HT1080 (cell line): ENCODE measurements around the gene SSTR4. TPM values are rescaled to one million over a fixed set of nuclear protein-coding genes. Genes with fewer than 3 reads are reported as not detected.

Experiments
- DNase-seq: peaks from one replicate; pipeline ENCODE4 v3.0.0-alpha.2; 2015; ENCODE audit warnings: low read depth
- total RNA-seq: library from RNA; depleted of rRNA; stranded (reverse); fragments of >200 nt; shearing (Covaris generic); gene quantifications from 2 replicates; pipeline ENCODE4 v1.2.3, GENCODE V29; 2014

SSTR4 gene
- total RNA-seq, 1 experiment from 2014 or later, result not detected

DNA sequence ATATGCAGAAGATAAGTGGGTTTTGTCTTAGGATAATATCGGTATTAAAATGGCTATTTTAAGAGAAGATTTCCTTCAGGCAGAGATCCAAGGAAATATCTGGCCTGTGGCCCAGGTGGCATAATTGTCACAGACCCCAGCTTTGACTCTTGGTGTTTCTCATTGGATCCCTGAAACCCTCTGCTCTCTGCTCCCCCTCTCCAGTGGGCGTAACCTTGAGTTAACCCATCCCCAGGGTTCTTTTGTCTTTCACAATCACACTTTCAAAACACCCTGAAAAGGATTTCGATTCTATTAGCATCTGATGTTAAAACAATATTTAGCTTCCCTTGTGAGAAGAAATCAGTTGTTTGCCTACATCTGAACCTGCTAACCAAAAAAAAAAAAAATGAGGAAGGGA is 7.2 kb downstream of the SSTR4 start:
- no peak for DNase-seq

DNA sequence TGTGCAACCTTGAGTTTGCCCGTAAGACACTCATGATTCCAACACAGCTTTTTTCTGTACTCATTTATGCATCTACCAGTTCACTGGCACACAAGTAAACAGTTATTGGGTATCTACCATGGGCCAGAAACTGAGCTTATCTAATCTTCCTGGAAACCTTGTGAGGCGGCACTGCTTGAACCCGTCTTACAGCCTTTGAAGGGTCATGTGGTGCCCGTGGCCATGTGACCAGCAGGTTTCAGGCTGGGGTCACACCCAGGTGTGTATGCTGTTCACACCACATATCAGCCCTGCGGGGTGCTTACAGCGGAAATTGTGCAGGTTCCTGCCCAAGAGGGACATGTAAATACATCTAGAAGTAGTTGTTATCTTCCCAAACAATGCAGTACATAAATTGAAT is 8.3 kb downstream of the SSTR4 start:
- DNase-seq, result no peak

DNA sequence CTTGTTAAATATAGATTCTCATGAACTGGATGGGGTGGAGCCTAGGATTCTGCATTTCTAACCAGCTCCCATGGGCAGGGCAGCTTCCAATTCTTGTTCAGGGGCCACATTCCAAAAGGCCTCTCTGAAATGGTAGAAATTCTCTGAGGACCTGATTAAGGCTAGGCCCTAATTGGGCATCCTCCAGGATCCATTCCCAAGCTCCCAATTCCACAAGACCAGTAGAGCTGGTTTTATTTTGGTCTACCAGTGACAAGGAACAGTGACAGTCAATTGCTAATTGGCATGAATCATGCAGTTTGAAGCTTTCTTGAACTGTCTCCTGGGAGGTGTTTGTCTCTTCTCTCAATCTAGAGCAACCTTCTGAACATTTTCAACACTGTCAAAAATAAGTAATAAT is 11.3 kb downstream of the SSTR4 start:
- DNase-seq, result no peak

DNA sequence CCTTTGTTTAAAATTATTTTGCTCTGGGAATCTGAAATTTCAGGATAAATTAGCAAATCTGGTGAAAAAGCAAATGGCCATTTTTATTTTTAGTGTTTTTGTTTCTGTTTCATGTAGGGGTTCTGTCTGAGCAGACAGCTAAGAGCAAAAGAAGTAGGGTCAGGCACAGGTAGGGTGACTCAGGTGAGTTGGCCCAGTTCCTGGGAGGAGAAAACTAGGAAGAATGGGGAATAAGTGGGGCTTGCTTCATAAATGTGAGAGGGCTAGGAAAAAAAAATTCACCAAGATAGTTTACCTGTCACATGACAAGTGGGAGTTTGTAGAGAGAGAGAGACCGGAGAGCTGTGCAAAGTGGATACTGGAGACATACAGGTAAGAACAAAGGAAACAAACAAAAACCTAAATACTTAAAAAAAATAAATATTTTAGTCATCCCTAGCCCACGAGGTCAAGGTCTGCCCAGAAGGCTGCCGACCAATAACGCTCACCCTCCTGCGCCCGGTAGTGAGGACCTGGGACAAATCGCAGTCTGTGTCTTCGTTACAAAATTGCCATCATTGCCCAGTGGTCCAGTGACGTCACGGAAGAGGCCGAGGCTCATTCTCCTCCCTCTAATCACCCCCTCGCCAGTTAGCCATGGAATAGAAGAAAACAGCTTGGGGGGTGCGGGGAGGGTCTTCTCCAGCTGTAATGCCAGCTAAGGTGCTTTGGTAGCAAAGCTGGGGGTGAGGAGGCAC is 12.1 kb downstream of the SSTR4 start:
- no peak for DNase-seq

DNA sequence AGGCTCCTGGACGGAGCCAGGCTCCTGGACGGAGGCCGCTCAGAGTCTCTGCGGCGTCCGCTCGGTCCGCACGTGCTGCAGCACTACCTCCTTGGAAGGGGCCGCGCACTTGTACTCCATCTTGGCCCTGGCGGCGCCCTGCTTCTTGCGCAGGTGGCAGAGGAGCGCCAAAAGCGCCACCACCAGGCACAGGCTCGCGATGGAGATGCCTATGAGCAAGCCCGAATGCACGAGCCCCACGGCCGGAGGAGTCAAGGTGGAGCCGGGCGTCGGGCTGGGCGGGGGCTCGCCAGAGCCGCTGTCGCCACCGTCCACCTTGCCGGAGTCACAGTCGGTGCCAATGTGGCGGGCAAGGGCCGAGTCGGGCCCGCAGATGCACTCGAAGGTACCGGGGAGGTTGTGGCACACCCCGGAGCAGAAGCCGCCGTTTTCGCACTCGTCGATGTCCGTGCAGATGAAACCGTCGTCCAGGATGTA is 12.7 kb downstream of the SSTR4 start:
- DNase-seq, result no peak

DNA sequence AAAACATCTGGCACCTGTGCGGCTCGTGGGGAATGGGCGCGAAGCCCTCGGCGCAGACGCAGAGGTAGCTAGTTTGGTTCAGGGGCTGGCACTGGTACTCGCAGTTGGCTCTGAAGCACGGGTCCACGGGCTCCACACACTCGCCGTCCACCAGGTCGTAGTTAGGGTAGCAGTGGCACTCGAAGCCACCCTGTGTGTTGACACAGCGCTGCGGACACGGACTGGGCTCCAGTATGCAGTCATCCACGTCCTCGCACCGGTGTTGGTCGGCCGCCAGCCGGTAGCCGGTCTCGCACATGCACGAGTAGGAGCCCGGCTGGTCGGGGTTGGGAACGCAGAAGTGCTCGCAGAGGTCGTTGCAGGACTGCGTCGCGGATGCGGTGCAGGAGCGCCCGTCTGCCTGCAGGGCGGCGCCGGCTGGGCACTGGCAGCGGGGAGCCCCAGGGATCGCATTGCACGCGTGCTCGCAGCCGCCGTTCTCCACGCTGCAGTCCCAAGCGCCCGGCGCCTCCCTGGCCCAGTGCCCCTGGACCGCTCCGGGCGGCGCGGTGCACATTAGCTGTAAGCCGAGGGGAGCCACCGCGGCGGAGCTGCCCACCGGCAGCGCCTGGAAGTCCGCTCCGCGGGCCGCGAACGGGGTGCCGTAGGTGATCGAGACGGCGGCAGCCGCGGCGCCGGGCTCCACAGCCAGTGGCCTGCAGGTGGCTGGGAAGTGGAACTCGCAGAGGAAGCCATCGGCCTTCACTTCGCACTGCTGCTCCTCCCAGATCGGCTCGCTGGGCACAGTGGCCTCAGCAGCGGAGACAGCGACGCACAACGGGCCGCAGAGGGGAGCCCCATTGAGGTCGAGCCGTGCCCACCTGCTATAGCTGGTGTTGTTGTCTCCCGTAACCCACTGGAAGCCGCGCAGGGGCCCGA is 13.4 kb downstream of the SSTR4 start:
- DNase-seq, result no peak

DNA sequence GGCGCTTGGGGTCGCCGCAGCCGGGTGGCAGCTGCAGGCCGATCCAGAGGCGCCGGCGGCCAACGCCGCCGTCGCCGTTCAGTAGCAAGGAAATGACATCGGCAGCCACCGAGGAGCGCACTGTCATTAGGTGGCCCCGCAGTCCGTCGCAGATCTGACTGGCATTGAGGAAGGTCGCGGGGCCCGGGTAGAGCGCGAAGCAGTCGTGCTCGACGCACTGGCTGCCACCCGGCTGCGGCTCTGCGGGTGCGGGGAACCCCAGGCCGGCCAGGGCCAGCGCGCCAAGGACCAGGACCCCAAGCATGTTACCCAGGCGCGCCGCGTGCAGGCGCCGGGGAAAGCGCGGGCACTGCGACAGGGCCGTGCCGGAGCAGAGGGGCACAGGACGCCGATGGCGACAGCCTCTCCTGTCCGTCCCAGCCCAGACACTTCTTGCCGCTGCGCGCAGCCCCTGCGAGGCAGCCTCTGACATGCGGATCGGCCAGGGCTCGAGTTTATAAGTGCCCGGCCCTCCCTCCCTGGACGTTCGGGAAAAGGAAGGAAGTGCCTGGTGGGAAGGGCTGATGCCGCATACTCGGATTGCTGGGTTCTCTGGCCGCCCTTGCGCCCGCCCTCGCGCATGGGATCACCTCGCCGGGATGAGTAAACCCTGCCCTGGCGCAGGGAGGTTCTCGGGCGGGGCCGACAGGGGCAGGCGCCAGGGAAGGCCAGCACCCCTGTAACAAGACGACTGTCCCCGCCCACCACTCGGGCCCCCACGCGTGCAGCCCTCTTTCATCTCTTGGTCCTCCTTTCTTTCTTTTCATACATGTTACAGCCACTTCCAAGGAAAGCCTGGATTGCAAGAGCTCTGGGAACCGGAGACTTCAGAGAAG is 14.3 kb downstream of the SSTR4 start, which contains the start of gene THBD:
Gene THBD, minus strand, starts transcription at position 472 of the 875 bp plus-strand sequence. Its CDS starts 168 bp downstream, at position 304.
- DNase-seq, result no peak

DNA sequence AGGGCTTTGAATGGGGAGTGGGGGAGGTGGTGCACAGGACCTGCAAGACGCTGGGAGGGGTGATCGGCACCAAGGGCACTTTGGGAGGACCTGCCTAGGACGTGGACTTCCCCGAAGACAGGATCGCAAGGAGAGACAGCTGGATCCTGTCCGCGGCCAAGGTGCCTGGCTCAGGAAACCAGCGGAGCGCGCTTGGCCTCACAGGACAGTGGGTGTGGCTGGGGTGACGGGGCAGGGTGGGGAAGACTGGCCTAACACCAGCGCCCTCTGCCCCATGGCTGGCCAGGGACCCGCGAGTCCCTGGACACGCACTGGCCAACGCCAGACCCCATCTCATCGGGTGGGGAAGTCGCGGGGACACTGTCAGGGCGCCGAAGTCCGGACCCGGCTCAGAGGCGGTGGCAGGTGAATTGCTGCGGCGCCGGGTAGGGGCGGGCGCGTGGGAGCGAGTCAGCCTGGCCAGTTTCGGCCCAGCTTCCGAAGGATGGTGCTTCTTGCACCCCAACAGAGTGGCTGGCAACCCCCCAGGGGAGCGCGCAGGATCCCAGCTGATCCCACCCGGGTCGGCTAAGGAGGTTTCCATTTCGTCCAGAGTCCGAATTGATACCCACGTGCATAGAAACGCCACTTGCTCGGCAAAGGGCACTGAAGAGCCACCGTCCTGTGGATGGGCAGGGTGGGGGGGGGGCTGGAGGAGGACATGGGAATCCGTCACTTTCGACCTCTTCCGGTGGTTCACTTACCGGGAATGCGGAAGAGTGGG is 15.1 kb downstream of the SSTR4 start:
- no peak for DNase-seq

DNA sequence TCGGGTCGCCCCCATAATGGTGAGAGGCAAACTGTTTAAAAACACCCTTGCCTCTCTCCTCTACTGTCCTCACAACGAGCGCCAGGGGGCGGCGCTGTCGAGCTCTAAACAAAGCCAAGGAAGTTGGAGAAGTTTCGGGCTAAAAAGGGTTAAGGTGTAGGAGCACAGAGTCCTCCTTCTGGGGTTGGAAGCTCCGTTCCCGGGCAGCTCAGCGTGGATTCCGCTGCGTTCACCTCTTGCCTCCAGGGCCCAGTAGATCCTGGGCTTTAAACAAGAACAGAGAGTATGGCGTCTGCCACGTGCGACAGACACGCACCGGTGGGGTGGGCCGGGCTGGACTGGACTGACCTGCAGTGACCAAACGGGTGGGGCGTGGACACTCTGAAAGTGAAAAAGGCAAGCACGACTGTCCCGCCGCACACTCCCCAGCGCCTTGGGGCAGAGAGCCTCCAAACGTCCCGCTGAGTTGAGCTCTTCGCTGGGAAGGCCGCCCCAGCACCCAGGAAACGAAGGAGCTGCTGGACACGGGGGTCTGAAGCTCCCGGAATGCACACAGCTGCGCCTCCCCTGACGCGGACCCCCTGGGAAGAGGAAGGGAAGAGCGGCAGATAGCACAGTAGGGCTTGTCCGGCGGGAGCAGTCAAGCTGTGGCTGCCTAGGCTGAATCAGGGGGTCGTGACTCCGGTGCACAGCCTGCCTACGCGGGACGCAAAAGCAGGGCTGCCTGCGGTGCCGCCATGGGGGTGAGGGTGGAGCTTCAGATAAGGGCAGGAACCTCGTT is 15.9 kb downstream of the SSTR4 start:
- DNase-seq, result peak; percentile 7

DNA sequence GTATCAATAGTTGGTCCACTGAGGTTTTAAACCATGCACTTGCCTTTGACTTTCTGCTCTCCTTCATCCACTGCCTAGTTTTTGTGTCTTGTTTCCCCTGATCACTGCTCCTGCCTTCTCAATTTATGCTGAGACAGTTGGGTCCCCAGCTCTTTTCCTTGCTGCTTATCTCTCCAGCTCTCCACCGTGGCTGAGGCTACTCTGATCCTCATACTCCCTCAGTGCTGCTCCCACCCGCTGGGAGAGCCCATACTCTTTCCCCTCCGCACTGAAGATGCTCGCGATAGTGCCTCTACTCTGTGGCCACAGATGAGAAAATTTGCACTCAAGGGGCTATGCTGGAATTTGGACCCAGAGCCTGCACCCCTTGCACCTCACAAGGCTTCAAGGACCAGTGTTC is 17.8 kb downstream of the SSTR4 start:
- DNase-seq, result no peak

DNA sequence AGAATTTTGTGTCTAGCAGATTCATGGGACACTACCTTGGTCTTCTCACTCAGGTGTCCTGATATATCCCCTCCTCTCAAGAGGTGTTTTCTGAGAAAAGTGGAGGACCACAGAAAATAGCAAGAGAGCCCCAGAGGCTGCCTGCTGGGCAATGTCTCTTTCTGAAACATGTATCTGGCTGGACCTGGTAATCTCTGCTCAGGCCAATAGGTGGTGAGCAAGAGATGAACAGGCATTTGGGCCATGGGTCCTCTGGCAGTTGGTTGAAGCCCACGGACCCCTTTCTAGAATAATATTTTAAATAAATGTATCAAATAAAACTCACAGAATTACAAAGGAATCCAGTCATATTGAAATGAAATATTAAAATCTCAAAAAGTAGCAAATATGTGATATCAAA is 23.1 kb downstream of the SSTR4 start:
- no peak for DNase-seq

DNA sequence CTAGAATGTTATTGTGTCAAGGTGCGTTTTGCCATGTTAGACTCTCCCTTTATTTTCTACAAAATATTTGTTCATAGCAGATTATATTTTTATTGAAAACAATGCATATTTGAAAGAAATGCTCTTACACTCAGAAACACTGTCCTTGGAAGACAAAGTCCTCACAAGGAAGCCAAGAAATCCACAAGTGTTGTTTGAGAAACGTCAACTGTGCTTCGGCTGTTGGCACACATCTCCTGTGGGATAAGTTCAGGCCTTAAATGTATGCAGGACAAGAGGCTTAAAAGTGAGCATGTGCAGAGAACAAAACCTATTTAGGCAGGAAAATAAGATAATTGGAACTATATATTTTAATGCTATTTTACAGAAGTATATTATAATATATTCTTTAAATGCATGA is 23.9 kb downstream of the SSTR4 start:
- no peak for DNase-seq

DNA sequence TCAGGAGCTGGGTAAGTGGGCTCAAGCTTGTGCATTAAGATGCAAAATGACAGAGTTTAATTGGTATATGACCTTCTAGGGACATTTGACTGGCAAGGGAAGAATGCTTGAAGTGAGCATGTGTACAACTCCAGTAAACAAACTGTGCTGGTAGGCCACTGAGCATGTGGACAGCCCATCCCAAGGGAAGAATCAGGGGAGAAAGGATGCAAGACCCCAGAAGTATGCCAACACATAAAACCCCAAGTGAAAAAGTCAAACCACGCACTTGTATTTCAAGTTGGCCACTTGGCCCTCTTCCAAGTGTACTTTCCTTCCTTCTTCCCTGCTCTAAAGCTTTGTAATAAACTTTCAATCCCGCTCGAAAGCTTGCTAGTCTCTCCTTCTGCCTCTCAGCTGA is 24.7 kb downstream of the SSTR4 start:
- no peak for DNase-seq

DNA sequence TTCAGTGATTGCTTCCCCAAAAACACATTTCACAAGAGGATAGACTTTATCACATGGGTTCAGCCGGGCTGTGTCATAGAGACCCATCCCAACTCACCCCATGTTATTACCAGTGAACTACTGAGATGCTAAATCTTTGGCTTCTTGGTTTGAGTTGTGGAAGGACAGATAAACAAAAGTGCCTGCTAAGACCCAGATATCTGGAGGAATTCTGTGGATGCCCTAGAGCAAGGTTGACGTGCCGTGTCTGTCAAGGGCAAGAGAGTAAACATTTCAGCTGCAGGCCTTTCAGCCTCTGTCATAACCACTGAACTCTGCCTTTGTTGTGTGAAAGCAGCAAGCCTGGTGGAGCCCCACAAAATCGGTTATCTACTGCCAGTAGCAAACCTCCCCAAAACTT is 25.5 kb downstream of the SSTR4 start:
- no peak for DNase-seq

DNA sequence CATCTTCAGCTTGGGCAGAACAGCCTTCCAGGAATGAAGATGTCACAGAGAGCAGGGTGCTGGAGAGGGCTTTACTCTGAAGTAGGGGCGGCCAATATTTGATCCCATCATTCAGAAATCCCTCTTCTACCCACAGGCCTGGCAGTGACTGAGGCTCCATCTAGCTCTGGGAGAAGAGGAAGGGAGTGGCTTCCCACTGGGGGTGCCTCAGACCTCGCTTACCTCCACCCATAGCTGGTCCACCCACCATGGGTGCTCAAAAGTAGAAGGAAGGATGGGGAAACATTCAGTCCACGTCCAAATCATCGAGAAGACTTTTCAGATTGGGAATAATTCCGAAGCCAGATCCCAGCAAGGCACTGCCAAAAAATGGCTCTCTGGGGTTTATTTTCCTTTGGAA is 26.1 kb downstream of the SSTR4 start:
- no peak for DNase-seq

DNA sequence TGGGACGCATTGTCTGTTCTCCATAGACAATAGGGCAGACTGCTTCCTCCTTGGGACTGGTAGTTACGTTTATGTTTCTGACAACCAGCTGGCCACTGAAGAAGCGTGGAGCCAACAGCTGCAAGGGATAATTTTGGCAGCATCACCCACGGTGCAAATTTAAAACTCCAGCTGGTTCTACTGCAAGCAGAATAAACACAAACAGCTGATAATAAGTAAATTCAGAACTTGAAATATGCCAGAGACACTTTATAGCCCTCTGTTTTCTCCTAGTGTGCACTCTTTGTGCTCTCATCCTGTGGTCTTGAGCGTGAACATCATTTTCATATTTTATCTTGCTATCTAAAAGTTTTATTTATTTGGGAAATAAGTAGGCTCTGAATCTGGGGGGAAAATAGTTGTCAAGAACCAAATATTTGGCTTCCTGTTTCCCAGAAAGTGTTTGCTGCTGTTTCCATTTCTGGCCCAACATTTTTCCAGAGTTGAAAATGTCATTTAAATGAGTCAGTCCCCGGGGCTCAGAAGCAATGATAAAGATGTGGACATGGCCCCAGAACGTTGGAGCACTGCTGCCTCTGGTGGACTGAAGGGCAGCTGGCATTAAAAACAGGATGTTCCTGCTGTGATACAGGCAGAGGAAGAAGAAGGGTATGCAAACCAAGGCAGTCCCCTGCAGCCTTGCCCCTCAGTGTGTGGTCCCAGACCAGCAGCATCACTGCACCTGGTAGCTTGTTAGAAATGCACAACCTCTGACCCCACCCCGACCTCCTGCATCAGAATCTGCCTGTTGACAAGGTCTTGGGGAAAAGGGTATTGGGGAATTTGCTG is 26.8 kb downstream of the SSTR4 start:
- DNase-seq, result peak; percentile 73

DNA sequence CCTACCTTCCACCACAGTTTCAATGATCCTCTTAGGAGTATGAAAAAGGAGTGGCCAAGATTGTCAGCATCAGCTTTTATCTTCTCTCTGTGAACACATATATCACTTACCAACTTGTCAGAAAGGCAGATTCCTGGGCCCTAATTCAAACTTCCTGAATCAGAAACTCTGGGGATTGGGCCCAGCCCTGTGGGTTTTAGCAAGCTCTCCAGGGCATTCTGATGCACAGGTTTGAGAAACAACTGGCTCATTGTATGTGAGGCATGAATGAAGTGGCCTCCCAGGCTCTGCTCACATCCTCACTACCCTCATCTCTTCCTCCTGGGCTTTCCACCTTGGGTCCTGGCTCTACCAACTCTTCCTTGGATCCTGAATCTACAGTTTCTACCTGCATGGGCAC is 27.5 kb downstream of the SSTR4 start:
- no peak for DNase-seq

DNA sequence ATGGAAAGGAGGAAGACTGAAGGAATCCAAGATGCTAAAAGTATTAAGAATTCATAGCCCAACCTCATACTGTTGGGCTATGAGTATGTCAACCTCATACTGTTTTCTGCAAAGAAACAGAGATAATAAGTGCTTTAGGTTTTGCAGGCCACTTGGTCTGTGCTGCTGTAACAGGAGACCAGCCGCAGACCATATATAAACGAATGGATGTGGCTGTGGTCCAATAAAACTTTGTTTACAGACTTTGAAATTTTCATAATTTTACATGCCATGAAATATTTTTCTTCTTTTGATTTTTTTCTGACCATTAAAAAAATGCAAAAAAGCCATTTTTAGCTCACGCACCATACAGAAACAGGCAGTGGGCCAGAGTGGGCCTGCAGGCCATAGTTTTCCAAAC is 28.1 kb downstream of the SSTR4 start:
- no peak for DNase-seq

DNA sequence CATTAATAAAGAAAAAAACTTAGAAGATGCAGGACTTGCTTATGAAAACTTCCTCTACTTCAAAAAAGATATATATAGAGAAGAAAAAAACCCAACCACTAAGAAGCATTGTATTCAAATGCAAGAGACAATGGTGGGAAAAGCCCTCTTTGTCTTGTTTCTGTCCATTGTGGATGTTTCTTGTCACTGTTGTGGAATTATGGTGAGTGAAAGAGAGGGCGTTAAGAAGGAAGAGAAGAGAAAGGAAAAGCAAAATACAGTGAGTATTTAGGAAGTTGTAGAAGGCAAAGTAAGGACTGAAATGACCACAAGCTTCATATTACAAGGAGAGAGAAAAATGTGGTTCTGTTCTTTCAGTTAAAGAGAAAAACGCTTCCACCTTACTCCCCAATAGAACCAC is 28.5 kb downstream of the SSTR4 start:
- DNase-seq, result no peak
